Head of caudate nucleus (tissue), 42 donors: Measurements from ENCODE around the gene HOXB9.

Experiments used
- DNase-seq, 42 donors: peaks; one replicate each; pipeline versions ENCODE4 v3.0.0 to v3.0.0-alpha.2; 2020 to 2021; ENCODE audit warnings: mixed read lengths in 7 of 42
- intact Hi-C: fragments of 100-400 bp; cut with DNase I; formaldehyde crosslinking; loops from one replicate; pipeline ENCODE4 v1.15.0; 2022

HOXB9 gene

GRCh38 chr17:48640858-48641180 is 14.7 kb upstream of the HOXB9 start:
- no peak for DNase-seq
- intact Hi-C loops = no loop called here

- DNase-seq = no peak
Observed at GRCh38 chr17:48639982-48640857, 14.1 kb upstream of the HOXB9 start.

GRCh38 chr17:48639136-48639535 is 13.0 kb upstream of the HOXB9 start:
- DNase-seq = no peak
- intact Hi-C loops = no loop called here

More at GRCh38 chr17:48639982-48640857, 14.1 kb upstream of the HOXB9 start:
- intact Hi-C loops = no loop called here

GRCh38 chr17:48637323-48638260 is 11.4 kb upstream of the HOXB9 start:
- intact Hi-C loops = no loop called here

GRCh38 chr17:48636177-48637018 is 10.2 kb upstream of the HOXB9 start:
- peak in 35 of 42 donors; percentile 7 to 69 (median 33) for DNase-seq
- intact Hi-C loops = no loop called here

More at GRCh38 chr17:48637323-48638260, 11.4 kb upstream of the HOXB9 start:
- no peak for DNase-seq

- no peak for DNase-seq
- intact Hi-C loops = no loop called here
Observed at GRCh38 chr17:48634493-48635208, 8.5 kb upstream of the HOXB9 start.

- intact Hi-C loops = no loop called here
- no peak for DNase-seq
Observed at GRCh38 chr17:48633266-48633677, 7.1 kb upstream of the HOXB9 start.

GRCh38 chr17:48632579-48633265 is 6.6 kb upstream of the HOXB9 start:
- intact Hi-C loops = no loop called here
- no peak for DNase-seq

- no peak for DNase-seq
- intact Hi-C loops = no loop called here
Observed at GRCh38 chr17:48631693-48632578, 5.8 kb upstream of the HOXB9 start.

GRCh38 chr17:48630925-48631692 is 5.0 kb upstream of the HOXB9 start:
- intact Hi-C loops = no loop called here
- no peak for DNase-seq

- intact Hi-C loops = no loop called here
- no peak for DNase-seq
Observed at GRCh38 chr17:48630009-48630924, 4.1 kb upstream of the HOXB9 start.

GRCh38 chr17:48629411-48629759 is 3.2 kb upstream of the HOXB9 start:
- no peak for DNase-seq
- intact Hi-C loops = no loop called here

GRCh38 chr17:48628649-48629410 is 2.7 kb upstream of the HOXB9 start:
- no peak for DNase-seq
- intact Hi-C loops = no loop called here
